Measurements from ENCODE around the gene SERTAD3.
"Not testable (repeated sequence)": the region's sequence is repeated elsewhere in the genome, so short reads cannot be mapped to it uniquely, and the experiment has no call there.

The SERTAD3 gene

DNA sequence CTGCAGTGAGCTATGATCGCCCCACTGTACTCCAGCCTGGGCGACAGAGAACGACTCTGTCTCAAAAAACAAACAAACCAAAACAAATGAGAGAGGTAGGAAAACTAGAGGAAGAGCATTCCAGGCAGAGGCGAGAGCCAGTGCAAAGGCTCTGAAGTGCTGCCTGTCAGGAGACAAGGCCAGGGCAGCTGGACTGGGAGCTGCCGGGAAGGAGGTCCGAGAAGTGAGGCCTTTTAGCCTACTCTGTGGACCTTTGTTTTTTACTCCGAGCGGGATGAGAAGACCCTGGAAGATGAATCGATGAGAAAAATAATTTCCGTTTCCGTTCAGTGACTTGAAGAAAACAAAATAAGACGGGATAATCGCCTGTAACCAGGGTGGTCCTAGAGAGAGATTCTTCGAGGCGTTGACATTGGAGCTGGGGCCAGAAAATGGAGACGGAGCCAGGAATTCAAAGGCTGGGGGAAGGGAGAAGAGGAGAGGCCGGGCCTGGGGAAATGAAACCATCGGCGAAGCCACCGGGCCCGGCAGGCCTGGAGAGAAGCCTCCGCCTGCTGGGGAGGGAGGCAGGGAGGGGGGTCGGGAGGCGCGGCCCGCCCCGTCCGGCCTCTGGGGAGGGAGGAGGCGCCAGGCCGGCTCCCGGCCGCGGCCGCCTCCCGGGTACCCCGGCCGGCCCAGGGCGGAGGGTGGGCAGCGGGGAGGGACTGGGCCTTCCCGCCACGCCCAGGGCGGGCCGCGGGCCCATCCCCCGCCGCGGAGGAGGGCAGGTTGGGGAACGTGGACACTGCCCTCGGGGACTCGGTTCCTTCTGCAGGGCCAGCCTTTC lies 10.5 kb downstream of the SERTAD3 start:
- H3K4me3 ChIP-seq (ENCODE audit: low read depth, low read length), result no peak overlapping the region
- H3K27me3 ChIP-seq (ENCODE audit: insufficient read depth, low read depth, severe bottlenecking), result no peaks in the 10 kb centered on the region
- H3K9me3 ChIP-seq (ENCODE audit: severe bottlenecking), result no peaks in the 10 kb centered on the region
- H3K36me3 ChIP-seq, result no peaks in the 10 kb centered on the region
- TF ChIP-seq, protein P1, sequence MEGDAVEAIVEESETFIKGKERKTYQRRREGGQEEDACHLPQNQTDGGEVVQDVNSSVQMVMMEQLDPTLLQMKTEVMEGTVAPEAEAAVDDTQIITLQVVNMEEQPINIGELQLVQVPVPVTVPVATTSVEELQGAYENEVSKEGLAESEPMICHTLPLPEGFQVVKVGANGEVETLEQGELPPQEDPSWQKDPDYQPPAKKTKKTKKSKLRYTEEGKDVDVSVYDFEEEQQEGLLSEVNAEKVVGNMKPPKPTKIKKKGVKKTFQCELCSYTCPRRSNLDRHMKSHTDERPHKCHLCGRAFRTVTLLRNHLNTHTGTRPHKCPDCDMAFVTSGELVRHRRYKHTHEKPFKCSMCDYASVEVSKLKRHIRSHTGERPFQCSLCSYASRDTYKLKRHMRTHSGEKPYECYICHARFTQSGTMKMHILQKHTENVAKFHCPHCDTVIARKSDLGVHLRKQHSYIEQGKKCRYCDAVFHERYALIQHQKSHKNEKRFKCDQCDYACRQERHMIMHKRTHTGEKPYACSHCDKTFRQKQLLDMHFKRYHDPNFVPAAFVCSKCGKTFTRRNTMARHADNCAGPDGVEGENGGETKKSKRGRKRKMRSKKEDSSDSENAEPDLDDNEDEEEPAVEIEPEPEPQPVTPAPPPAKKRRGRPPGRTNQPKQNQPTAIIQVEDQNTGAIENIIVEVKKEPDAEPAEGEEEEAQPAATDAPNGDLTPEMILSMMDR (IDR thresholded peaks at IDR 0.05; ENCODE audit: low read depth, low read length), result no peak
- H3K27ac ChIP-seq, result no peak overlapping the region
- no peak for DNase-seq

DNA sequence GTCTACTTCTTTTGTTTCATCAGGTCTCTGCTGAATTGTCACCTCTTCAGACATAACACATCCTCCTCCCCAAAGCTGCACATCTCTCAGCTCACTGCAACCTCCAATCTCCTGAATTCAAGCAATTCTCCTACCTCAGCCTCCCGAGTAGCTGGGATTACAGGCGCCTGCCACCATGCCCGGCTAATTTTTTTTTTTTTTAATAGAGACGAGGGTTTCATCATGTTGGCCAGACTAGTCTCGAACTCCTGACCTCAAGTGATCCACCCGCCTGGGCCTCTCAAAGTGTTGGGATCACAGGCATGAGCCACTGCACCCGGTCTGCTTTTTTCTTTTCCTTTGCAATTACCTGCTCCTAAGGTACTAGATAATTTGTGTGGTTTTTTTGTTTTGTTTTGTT lies 11.4 kb downstream of the SERTAD3 start:
- DNase-seq; H3K27me3 ChIP-seq (ENCODE audit: insufficient read depth, low read depth, severe bottlenecking); H3K9me3 ChIP-seq (ENCODE audit: severe bottlenecking); H3K4me3 ChIP-seq (ENCODE audit: low read depth, low read length); H3K36me3 ChIP-seq; H3K27ac ChIP-seq: not testable (repeated sequence)

DNA sequence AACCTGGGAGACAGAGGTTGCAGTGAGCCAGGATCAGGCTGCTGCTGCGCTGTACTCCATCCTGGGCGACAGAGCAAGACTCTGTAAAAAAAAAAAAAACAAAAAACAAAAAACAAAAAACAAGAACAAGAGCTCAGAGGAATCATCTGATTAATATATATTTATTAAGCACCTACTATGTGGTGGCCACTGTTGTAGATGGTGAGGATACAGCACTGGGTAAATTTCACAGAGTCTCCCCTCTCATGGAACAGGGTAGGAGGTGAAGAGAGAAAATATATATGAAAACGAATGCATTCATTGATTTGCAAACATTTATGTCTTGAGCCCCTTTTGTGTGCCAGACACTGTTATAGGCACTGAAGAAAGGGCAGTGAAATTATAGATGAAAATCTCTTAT lies 12.4 kb downstream of the SERTAD3 start:
- TF ChIP-seq, protein P1 (IDR thresholded peaks at IDR 0.05; ENCODE audit: low read depth, low read length), result no peak
- Histone ChIP-seq H3K9me3 (ENCODE audit: severe bottlenecking) (no peaks in the 10 kb centered on the region), H3K27ac (no peak overlapping the region), H3K36me3 (no peaks in the 10 kb centered on the region), H3K4me3 (ENCODE audit: low read depth, low read length) (no peak overlapping the region), H3K27me3 (ENCODE audit: insufficient read depth, low read depth, severe bottlenecking) (no peaks in the 10 kb centered on the region)
- DNase-seq, result no peak

DNA sequence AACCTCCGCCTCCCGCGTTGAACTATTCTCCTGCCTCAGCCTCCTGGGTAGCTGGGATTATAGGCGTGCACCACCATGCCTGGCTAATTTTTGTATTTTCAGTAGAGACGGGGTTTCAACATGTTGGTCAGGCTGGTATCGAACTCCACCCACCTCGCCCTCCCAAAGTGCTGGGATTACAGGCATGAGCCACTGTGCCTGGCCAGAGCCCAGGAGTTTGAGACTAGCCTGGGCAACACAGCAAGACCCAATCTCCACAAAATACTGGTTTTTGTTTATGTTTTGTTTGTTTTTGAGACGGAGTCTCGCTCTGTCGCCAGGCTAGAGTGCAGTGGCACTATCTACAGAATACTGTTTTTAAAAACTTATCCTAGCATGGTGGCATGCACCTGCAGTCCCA lies 13.9 kb downstream of the SERTAD3 start:
- H3K36me3 ChIP-seq; H3K27ac ChIP-seq; DNase-seq; H3K9me3 ChIP-seq (ENCODE audit: severe bottlenecking); H3K27me3 ChIP-seq (ENCODE audit: insufficient read depth, low read depth, severe bottlenecking); H3K4me3 ChIP-seq (ENCODE audit: low read depth, low read length): not testable (repeated sequence)

DNA sequence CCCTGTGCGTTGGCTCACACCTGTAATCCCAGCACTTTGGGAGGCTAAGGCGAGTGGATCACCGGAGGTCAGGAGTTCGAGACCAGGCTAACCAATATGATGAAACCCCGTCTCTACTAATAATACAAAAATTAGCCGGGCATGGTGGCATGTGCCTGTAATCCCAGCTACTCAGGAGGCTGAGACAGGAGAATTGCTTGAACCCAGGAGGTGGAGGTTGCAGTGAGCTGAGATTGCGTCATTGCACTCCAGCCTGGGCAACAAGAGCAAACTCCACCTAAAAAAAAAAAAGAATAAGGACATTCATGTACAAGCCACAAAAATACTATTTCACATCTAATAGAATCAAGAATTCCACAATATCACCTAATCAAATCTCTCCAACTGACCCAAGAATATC lies 15.9 kb downstream of the SERTAD3 start:
- H3K9me3 ChIP-seq (ENCODE audit: severe bottlenecking); DNase-seq; H3K4me3 ChIP-seq (ENCODE audit: low read depth, low read length); H3K36me3 ChIP-seq; H3K27ac ChIP-seq; H3K27me3 ChIP-seq (ENCODE audit: insufficient read depth, low read depth, severe bottlenecking): not testable (repeated sequence)

DNA sequence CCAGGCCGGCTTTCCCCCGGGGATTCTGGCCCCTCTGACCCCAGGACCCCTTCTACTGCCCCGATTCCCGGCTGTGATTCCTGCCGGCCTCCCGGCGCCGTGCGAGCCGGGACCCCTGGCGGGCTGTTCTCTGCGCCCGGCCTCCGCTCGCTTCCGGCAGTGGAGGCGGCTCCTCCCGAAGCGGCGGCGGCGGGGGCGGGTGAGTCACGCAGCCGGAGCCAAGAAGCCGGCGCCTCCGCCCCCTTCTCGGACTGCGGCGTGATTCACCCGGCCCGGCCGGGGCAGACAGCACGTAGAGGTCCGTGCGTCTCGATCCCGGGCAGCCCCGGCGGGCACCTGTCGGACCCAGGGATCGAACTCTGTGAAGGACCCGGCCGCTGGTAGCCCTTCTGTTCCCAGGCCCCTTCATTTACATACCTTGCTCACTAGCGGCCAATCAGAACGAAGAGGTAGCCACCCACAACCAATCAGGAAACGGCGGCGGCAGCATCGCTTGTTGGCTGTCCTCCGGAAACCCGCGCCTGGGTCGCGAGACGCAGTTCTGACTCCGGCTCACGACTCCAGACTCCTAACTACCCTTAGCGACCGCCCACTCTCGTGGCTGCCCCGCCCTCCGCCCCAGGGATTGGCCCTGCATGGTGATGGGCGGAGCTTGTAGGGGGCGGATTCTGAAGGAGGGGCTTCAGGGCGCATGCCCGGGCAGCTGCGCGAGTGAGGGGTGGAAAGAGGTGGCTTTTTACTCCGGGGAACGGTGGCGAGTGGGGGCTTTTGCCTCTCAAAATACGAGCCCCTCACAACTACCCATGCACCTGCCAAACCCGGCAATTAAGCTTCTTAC lies 18.5 kb downstream of the SERTAD3 start, which contains the start of gene SERTAD1:
SERTAD1 (minus strand) TSS at position 543 of the 838 bp plus-strand sequence. CDS start 2,446 bp downstream, outside the sequence.
- Histone ChIP-seq H3K9me3 (ENCODE audit: severe bottlenecking) (no peaks in the 10 kb centered on the region), H3K27ac (peak within 1 kb of the TSS; percentile 95), H3K36me3 (0 out of 2 replicates have a peak, but pooled peaks cover 3% of the 10 kb centered on the region), H3K4me3 (ENCODE audit: low read depth, low read length) (peak within 1 kb of the TSS; percentile 88), H3K27me3 (ENCODE audit: insufficient read depth, low read depth, severe bottlenecking) (no peaks in the 10 kb centered on the region)
- TF ChIP-seq, protein P1 (IDR thresholded peaks at IDR 0.05; ENCODE audit: low read depth, low read length), result peak; percentile 58
- peak; percentile 100 for DNase-seq

Measured in WERI-Rb-1 (cell line).